Pancreas (tissue), 10 donors: ENCODE data around the gene PFDN4. TPM values are rescaled to one million over a fixed set of nuclear protein-coding genes. Genes with fewer than 3 reads are reported as not detected.
A peak's percentile ranks its signal among the peaks of the same experiment; 100 is the strongest.
"Not testable (repeated sequence)": the region's sequence is repeated elsewhere in the genome, so short reads cannot be mapped to it uniquely, and the experiment has no call there.

Source experiments
- ATAC-seq, 4 donors: fragments of 200-7000 bp; cut with Tn5 transposase; one replicate each; pipeline versions ENCODE4 v1.8.0 to v1.9.1; 2020; ENCODE audit warnings: mild to moderate bottlenecking in 4 of 4, moderate library complexity in 4 of 4
- DNase-seq, 6 donors: peaks; one replicate each; pipeline ENCODE4 v3.0.0-alpha.2; 2020
- FAIRE-seq: peaks from 2 replicates; lab custom pipeline; 2012; peaks lifted over from hg19 to GRCh38; lab: Jason Lieb, UNC
- H3K27ac ChIP-seq, 4 donors: fragments of 200-600 bp; sonication (generic); 1 replicate in 3 of 4; 2 replicates in 1 of 4; pipeline versions ENCODE4 v1.5.0 to v1.8.0; 2020
- H3K27me3 ChIP-seq, 4 donors: fragments of 200-600 bp; one replicate each; pipeline ENCODE4 v1.8.0; 2021
- H3K36me3 ChIP-seq, 3 donors: fragments of 200-600 bp; sonication (generic) in 1 of 3; one replicate each; pipeline versions ENCODE4 v1.5.0 to v1.8.0; 2020 to 2021
- H3K4me1 ChIP-seq, 3 donors: fragments of 200-600 bp; one replicate each; pipeline ENCODE4 v1.8.0; 2021
- H3K4me3 ChIP-seq, 4 donors: fragments of 200-600 bp; sonication (generic) in 2 of 4; one replicate each; pipeline versions ENCODE4 v1.5.0 to v1.8.0; 2020 to 2021
- H3K9me3 ChIP-seq, 4 donors: fragments of 200-600 bp; one replicate each; pipeline ENCODE4 v1.8.0; 2021
- WGBS, 2 donors: extraction: QIAGEN DNeasy Blood & Tissue Kit; methylation state at CpG; one replicate each; pipeline ENCODE4 v1.1.7; 2013; 5-methylcytosine and 5-hydroxymethylcytosine counted together
- intact Hi-C, 3 donors: fragments of 100-400 bp; cut with DNase I; formaldehyde crosslinking; loops; one replicate each; pipeline versions ENCODE4 v1.11.1 to v1.14.2; 2022
- polyA plus RNA-seq, 2 donors: library from polyadenylated mRNA; stranded (reverse); fragments of 200-250 nt; gene quantifications; one replicate each; pipeline ENCODE4 v1.2.3, GENCODE V29; 2013
- total RNA-seq, 6 donors: library from RNA; stranded (reverse); fragmentation: NEBNext Ultra II Directional in 4 of 6; extraction: Animal tissue kit (Norgen Biotek cat#: 25700) in 4 of 6; gene quantifications; one replicate each; pipeline versions ENCODE4 v1.2.1 to v1.2.4, GENCODE V29; 2021 to 2023
- TF ChIP-seq, protein P1 (sequence below), 4 donors: fragments of 200-600 bp; sonication (generic) in 3 of 4; IDR thresholded peaks; one replicate each; pipeline versions ENCODE4 v1.5.0 to v1.8.0; 2021; ENCODE audit warnings: antibody characterized with exemption in 4 of 4
- donor health status: healthy with polysubstance abuse.
- donor health status: DM: no; HTN: no; CAD: no; lungs with moderate emphysema.
- donor health status: DM: no; HTN: no; CAD: no.
- donor health status: control.
- donor health status: control.
- donor health status: Bipolar disorder and iron deficiency.
- donor health status: DM: yes; HTN: yes; CAD: no.
- donor health status: DM: no; HTN: no; CAD: no.
- donor health status: DM: no; HTN: no; CAD: no.
- donor health status: DM: yes; HTN: yes; CAD: no.

Gene PFDN4
- total and polyA plus RNA-seq, 8 donors: 7.7 to 32.9 (median 10.5) TPM

GRCh38 chr20:54260116-54260515 is 52.2 kb downstream of the PFDN4 start:
- no peak for DNase-seq
- H3K4me1 ChIP-seq: no peaks in the 10 kb centered on the region
- intact Hi-C loops: no loop called here
- FAIRE-seq: peak; percentile 68
- TF ChIP-seq, protein P1, sequence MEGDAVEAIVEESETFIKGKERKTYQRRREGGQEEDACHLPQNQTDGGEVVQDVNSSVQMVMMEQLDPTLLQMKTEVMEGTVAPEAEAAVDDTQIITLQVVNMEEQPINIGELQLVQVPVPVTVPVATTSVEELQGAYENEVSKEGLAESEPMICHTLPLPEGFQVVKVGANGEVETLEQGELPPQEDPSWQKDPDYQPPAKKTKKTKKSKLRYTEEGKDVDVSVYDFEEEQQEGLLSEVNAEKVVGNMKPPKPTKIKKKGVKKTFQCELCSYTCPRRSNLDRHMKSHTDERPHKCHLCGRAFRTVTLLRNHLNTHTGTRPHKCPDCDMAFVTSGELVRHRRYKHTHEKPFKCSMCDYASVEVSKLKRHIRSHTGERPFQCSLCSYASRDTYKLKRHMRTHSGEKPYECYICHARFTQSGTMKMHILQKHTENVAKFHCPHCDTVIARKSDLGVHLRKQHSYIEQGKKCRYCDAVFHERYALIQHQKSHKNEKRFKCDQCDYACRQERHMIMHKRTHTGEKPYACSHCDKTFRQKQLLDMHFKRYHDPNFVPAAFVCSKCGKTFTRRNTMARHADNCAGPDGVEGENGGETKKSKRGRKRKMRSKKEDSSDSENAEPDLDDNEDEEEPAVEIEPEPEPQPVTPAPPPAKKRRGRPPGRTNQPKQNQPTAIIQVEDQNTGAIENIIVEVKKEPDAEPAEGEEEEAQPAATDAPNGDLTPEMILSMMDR (IDR thresholded peaks at IDR 0.05): no peak
- no peak overlapping the region for H3K4me3 ChIP-seq
- H3K27me3 ChIP-seq: no peaks in the 10 kb centered on the region
- H3K9me3 ChIP-seq: no peaks in the 10 kb centered on the region
- H3K36me3 ChIP-seq: no peaks in the 10 kb centered on the region
- ATAC-seq: no peak
- no peak overlapping the region for H3K27ac ChIP-seq

DNA sequence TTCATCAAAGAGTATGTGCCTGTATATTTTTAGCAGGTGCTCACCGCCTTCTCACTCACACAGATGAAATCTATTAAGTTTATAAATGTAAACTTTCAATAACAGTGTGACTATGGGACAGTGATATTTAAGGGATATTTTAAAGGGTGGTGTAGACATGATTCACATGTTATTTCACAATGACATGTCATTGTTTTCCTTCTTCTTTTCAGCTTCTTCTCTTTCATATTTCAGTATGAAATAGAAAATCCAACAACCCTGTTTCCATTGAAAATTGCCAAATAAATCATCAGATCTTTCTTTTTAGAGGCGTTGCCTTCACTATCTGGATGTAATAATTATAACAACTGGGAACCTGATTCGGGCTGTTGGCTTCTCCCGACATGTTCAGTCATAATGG is 54.8 kb downstream of the PFDN4 start:
- Histone ChIP-seq H3K27me3 (no peaks in the 10 kb centered on the region), H3K36me3 (no peaks in the 10 kb centered on the region), H3K27ac (no peak overlapping the region), H3K4me1 (no peaks in the 10 kb centered on the region), H3K9me3 (no peaks in the 10 kb centered on the region), H3K4me3 (no peak overlapping the region)
- DNase-seq (no peak), FAIRE-seq (no peak), ATAC-seq (no peak)
- TF ChIP-seq, protein P1 (IDR thresholded peaks at IDR 0.05): no peak
- intact Hi-C loops: no loop called here
- 73 to 90% methylated on average over 4 of the region's 4 CpGs for WGBS, 2 donors

DNA sequence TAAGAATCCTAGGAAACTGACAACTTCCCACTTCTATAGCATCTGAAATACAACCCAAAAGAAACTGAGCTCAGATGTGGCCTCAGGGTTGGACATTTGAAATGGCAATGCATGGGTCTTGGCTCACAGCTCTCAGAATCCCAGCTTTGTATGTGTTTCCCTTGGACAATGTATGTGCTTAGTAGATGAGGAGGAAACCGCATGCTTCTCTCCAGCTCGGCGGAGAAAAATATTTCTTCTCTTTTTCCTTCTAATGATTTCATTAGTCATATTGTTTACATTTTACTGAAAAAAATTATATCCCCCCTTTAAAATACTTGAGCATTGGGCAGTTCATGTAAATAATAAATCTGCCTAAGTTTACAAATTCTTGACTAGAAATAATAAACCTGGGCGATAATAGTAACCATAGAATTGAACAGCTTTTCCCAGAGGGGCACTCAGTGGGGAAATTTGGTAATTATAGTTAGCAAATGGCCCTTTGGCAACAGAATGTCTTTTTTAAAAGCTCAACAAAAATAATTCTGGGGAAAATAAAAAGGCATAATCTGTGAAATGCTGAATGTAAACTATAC is 55.3 kb downstream of the PFDN4 start:
- Histone ChIP-seq H3K9me3 (no peaks in the 10 kb centered on the region), H3K27me3 (no peaks in the 10 kb centered on the region), H3K27ac (no peak overlapping the region), H3K4me3 (no peak overlapping the region), H3K4me1 (no peaks in the 10 kb centered on the region), H3K36me3 (no peaks in the 10 kb centered on the region)
- intact Hi-C loops: no loop called here
- FAIRE-seq (no peak), ATAC-seq (no peak), DNase-seq (no peak)
- TF ChIP-seq, protein P1 (IDR thresholded peaks at IDR 0.05): no peak
- 76 to 93% methylated on average over 4 of the region's 4 CpGs for WGBS, 2 donors

- WGBS, 2 donors: 70 to 80% methylated on average over 6 of the region's 6 CpGs
- FAIRE-seq, H3K27me3 ChIP-seq, H3K4me3 ChIP-seq, H3K27ac ChIP-seq, DNase-seq, H3K9me3 ChIP-seq, intact Hi-C loops, H3K36me3 ChIP-seq, H3K4me1 ChIP-seq, ATAC-seq: not testable (repeated sequence)
Observed at GRCh38 chr20:54265791-54266190, 57.9 kb downstream of the PFDN4 start.

- Histone ChIP-seq H3K4me1 (peaks cover 0 to 5% (median 0%) of the 10 kb centered on the region in 3 donors), H3K36me3 (no peaks in the 10 kb centered on the region), H3K9me3 (no peaks in the 10 kb centered on the region), H3K27me3 (no peaks in the 10 kb centered on the region), H3K4me3 (no peak overlapping the region), H3K27ac (peak overlapping the region in 2 of 4 donors; percentile 47 to 56)
- ATAC-seq (no peak), FAIRE-seq (no peak), DNase-seq (no peak)
- TF ChIP-seq, protein P1 (IDR thresholded peaks at IDR 0.05): no peak
- intact Hi-C loops: no loop called here
- WGBS, 2 donors: 79 to 88% methylated on average over 6 of the region's 6 CpGs
Observed at GRCh38 chr20:54266844-54267243, 59.0 kb downstream of the PFDN4 start.
